Gastroesophageal sphincter (tissue), 3 donors: ENCODE data around the gene PCTP.

Experiments
- CTCF ChIP-seq, 4 experiments: fragments of 200-600 bp in 2 of 4; fragments of 450-650 bp in 2 of 4; sonication (generic) in 1 of 4; IDR thresholded peaks; one replicate each; pipeline ENCODE4 v1.5.1; 2017 to 2019; ENCODE audit warnings: antibody characterized with exemption in 4 of 4, mild to moderate bottlenecking in 2 of 4, moderate library complexity in 2 of 4
- POLR2A ChIP-seq, 2 donors: fragments of 450-650 bp; IDR thresholded peaks; one replicate each; pipeline ENCODE4 v1.6.1; 2017; ENCODE audit warnings: antibody characterized with exemption in 2 of 2, mild to moderate bottlenecking in 2 of 2, moderate library complexity in 1 of 2

- TF ChIP-seq CTCF (IDR thresholded peaks at IDR 0.05) = no peak
- TF ChIP-seq POLR2A (IDR thresholded peaks at IDR 0.05) = no peak
Measured at GRCh38 chr17:55818026-55818425, 67.2 kb downstream of the PCTP start.
